Common myeloid progenitor, CD34-positive (primary cell): ENCODE data around the gene ALB.

Experiments used
- CTCF ChIA-PET: fragments of 350-600 bp; sonication (Branson Sonifier 250); formaldehyde crosslinking; loops from one replicate; lab custom pipeline; 2021; ENCODE audit warnings: antibody characterized with exemption; lab: Charles Lee
- POLR2A ChIA-PET: fragments of 350-600 bp; sonication (Branson Sonifier 250); formaldehyde crosslinking; loops from one replicate; lab custom pipeline; 2021; ENCODE audit warnings: antibody characterized with exemption; lab: Charles Lee
- DNase-seq, 3 donors: peaks; one replicate each; pipeline versions ENCODE4 v3.0.0 to v3.0.0-alpha.2; 2013
- H3K27ac ChIP-seq, 2 experiments: 1 replicate in 1 of 2; 2 replicates in 1 of 2; pipeline ENCODE4 v1.7.0; 2013; ENCODE audit warnings: inconsistent platforms in 2 of 2, low read length in 2 of 2, mild to moderate bottlenecking in 2 of 2, low read depth in 1 of 2, moderate library complexity in 1 of 2; ENCODE audit not compliant: severe bottlenecking in 2 of 2, insufficient read depth in 1 of 2, poor library complexity in 1 of 2
- H3K27me3 ChIP-seq, 5 experiments: replicated peaks in 2 of 5; 1 replicate in 3 of 5; 2 replicates in 2 of 5; pipeline versions ENCODE4 v1.6.1 to v1.7.0; 2013; ENCODE audit warnings: low read length in 4 of 5, mild to moderate bottlenecking in 2 of 5, moderate library complexity in 2 of 5, inconsistent platforms in 1 of 5; ENCODE audit not compliant: insufficient read depth in 5 of 5, control insufficient read depth in 4 of 5
- H3K36me3 ChIP-seq, 4 experiments: 1 replicate in 2 of 4; 2 replicates in 2 of 4; pipeline versions ENCODE4 v1.6.1 to v1.7.0; 2013; ENCODE audit warnings: low read length in 3 of 4, control low read depth in 1 of 4, mild to moderate bottlenecking in 1 of 4; ENCODE audit not compliant: control insufficient read depth in 4 of 4, insufficient read depth in 4 of 4
- H3K4me1 ChIP-seq, 4 experiments: 1 replicate in 3 of 4; 2 replicates in 1 of 4; pipeline versions ENCODE4 v1.6.1 to v1.7.1; 2013; ENCODE audit warnings: low read length in 3 of 4, mild to moderate bottlenecking in 3 of 4, control low read depth in 1 of 4, inconsistent platforms in 1 of 4, moderate library complexity in 1 of 4; ENCODE audit not compliant: control insufficient read depth in 4 of 4, insufficient read depth in 4 of 4; ENCODE audit errors: control extremely low read depth in 1 of 4
- H3K4me3 ChIP-seq, 7 experiments: 1 replicate in 4 of 7; 2 replicates in 3 of 7; pipeline versions ENCODE4 v1.5.1 to v1.7.0; 2013; ENCODE audit warnings: mild to moderate bottlenecking in 7 of 7, low read length in 6 of 7, moderate library complexity in 6 of 7, inconsistent platforms in 2 of 7, low read depth in 2 of 7, control low read depth in 1 of 7; ENCODE audit not compliant: insufficient read depth in 4 of 7, control insufficient read depth in 1 of 7; ENCODE audit errors: extremely low read depth in 1 of 7
- H3K9me3 ChIP-seq, 5 experiments: 1 replicate in 4 of 5; 2 replicates in 1 of 5; pipeline versions ENCODE4 v1.6.1 to v1.7.1; 2013; ENCODE audit warnings: low read length in 4 of 5, mild to moderate bottlenecking in 2 of 5, inconsistent platforms in 1 of 5, low read depth in 1 of 5, moderate library complexity in 1 of 5; ENCODE audit not compliant: control insufficient read depth in 4 of 5, insufficient read depth in 2 of 5; ENCODE audit errors: control extremely low read depth in 1 of 5
- WGBS: methylation state at CpG from one replicate; pipeline ENCODE4 v1.1.5; 2013; ENCODE audit not compliant: insufficient coverage; 5-methylcytosine and 5-hydroxymethylcytosine counted together

ALB gene

GRCh38 chr4:73396304-73396703, 7.8 kb upstream of the ALB start:
- 100% methylated on average over 1 of the region's 1 CpG for WGBS
- POLR2A ChIA-PET, result no interaction called here
- CTCF ChIA-PET, result no interaction called here
- no peaks in the 10 kb centered on the region for H3K9me3 ChIP-seq
- H3K4me3 ChIP-seq, result no peak overlapping the region
- no peaks in the 10 kb centered on the region for H3K27me3 ChIP-seq
- H3K4me1 ChIP-seq, result no peaks in the 10 kb centered on the region
- no peaks in the 10 kb centered on the region for H3K36me3 ChIP-seq
- H3K27ac ChIP-seq, result no peak overlapping the region
- DNase-seq, result no peak

GRCh38 chr4:73396993-73397972, 6.8 kb upstream of the ALB start:
- Histone ChIP-seq H3K4me1 (no peaks in the 10 kb centered on the region), H3K4me3 (no peak overlapping the region), H3K36me3 (no peaks in the 10 kb centered on the region), H3K27ac (no peak overlapping the region), H3K9me3 (no peaks in the 10 kb centered on the region), H3K27me3 (no peaks in the 10 kb centered on the region)
- ChIA-PET CTCF (no interaction called here), POLR2A (no interaction called here)
- DNase-seq, result no peak
- 100% methylated on average over 4 of the region's 5 CpGs for WGBS

GRCh38 chr4:73401412-73401811, 2.7 kb upstream of the ALB start:
- no peak overlapping the region for H3K4me3 ChIP-seq
- no peaks in the 10 kb centered on the region for H3K4me1 ChIP-seq
- H3K27ac ChIP-seq, result no peak overlapping the region
- no peaks in the 10 kb centered on the region for H3K36me3 ChIP-seq
- ChIA-PET POLR2A (no interaction called here), CTCF (no interaction called here)
- H3K9me3 ChIP-seq, result no peaks in the 10 kb centered on the region
- no CpG with 5 or more reads among the region's 2 CpGs for WGBS
- no peaks in the 10 kb centered on the region for H3K27me3 ChIP-seq
- DNase-seq, result no peak

- ChIA-PET CTCF (no interaction called here), POLR2A (no interaction called here)
- Histone ChIP-seq H3K27me3 (no peaks in the 10 kb centered on the region), H3K4me1 (no peaks in the 10 kb centered on the region), H3K9me3 (no peaks in the 10 kb centered on the region), H3K36me3 (no peaks in the 10 kb centered on the region), H3K4me3 (no peak overlapping the region), H3K27ac (no peak overlapping the region)
- WGBS, result no CpG with 5 or more reads among the region's 1 CpG
- no peak for DNase-seq
Observed at GRCh38 chr4:73404457-73404856, 370 bp downstream of the ALB start.

- H3K4me3 ChIP-seq, result no peak overlapping the region
- WGBS, result 90% methylated on average over 2 of the region's 2 CpGs
- no peak overlapping the region for H3K27ac ChIP-seq
- H3K9me3 ChIP-seq, result no peaks in the 10 kb centered on the region
- H3K36me3 ChIP-seq, result no peaks in the 10 kb centered on the region
- DNase-seq, result no peak
- POLR2A ChIA-PET, result no interaction called here
- no peaks in the 10 kb centered on the region for H3K27me3 ChIP-seq
- CTCF ChIA-PET, result no interaction called here
- no peaks in the 10 kb centered on the region for H3K4me1 ChIP-seq
Observed at GRCh38 chr4:73405138-73405537, 1.1 kb downstream of the ALB start.

- Histone ChIP-seq H3K27me3 (no peaks in the 10 kb centered on the region), H3K36me3 (no peaks in the 10 kb centered on the region), H3K9me3 (no peaks in the 10 kb centered on the region), H3K27ac (no peak overlapping the region), H3K4me3 (no peak overlapping the region), H3K4me1 (no peaks in the 10 kb centered on the region)
- ChIA-PET CTCF (interaction anchor here (1.2 kb wide), 1 partner anchor 10 kb away, joined by 4 read pairs; no protein-coding TSS in a partner anchor), POLR2A (no interaction called here)
- no peak for DNase-seq
- no CpG with 5 or more reads among the region's 1 CpG for WGBS
Observed at GRCh38 chr4:73406548-73406875, 2.4 kb downstream of the ALB start.

- no peaks in the 10 kb centered on the region for H3K4me1 ChIP-seq
- POLR2A ChIA-PET, result no interaction called here
- no peaks in the 10 kb centered on the region for H3K36me3 ChIP-seq
- no CpG with 5 or more reads among the region's 2 CpGs for WGBS
- H3K27me3 ChIP-seq, result no peaks in the 10 kb centered on the region
- CTCF ChIA-PET, result interaction anchor here (1.2 kb wide), 1 partner anchor 9 kb away, joined by 4 read pairs; no protein-coding TSS in a partner anchor
- DNase-seq, result no peak
- H3K27ac ChIP-seq, result no peak overlapping the region
- no peak overlapping the region for H3K4me3 ChIP-seq
- no peaks in the 10 kb centered on the region for H3K9me3 ChIP-seq
Observed at GRCh38 chr4:73407227-73407673, 3.2 kb downstream of the ALB start.
